SKM-1 treated with dmso at 0.1 percent for 144 hours (cell line): ENCODE data around the gene SPDYE6.
A peak's percentile ranks its signal among the peaks of the same experiment; 100 is the strongest.
"Not testable (repeated sequence)": the region's sequence is repeated elsewhere in the genome, so short reads cannot be mapped to it uniquely, and the experiment has no call there.

ENCODE experiments used
- DNase-seq: peaks from one replicate; lab custom pipeline; 2025; ENCODE audit not compliant: unreplicated experiment; lab: John Stamatoyannopoulos, UW

Gene SPDYE6

GRCh38 chr7:102364394-102364886 is 8.2 kb upstream of the SPDYE6 start:
- not testable (repeated sequence) for DNase-seq

DNA sequence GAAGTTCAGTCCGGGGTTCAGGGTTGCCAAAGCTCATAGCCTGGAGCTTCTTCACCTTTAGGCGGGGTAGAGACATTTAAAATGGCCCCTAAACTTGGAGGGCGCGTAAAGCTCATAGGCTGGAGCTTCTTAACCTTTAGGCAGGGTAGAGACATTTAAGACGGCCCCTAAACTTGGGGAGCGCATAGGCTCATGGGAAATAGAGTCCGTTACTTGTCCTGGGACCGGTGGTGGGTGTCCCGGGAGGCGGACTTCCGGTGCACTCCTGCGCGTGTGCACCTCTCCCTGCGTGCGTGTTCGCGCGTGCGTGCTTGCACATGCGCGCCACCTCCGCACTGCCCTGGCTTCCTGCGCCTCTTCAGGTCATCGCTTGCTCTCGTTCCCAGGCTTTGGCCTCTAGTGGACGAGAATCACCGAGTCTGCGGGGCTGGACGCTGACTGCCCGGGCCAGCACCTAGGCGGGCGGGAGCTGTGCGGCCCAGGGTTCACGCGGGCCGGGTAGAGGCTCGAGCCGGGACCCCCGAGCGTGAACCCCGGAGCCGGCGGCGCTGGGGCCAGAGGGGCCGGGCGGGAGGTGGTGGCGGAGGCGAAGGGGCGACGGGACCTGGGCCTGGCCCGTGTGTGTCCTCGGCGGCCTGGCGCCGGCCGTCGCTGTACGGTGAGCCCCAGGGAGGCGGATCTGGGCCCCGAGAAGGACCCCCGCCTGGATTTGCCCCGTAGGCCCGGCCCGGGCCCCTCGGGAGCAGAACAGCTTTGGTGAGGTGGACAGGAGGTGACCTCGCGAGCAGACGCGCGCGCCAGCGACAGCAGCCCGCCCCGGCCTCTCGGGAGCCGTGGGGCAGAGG is 7.5 kb upstream of the SPDYE6 start:
- peak; percentile 95 for DNase-seq

DNA sequence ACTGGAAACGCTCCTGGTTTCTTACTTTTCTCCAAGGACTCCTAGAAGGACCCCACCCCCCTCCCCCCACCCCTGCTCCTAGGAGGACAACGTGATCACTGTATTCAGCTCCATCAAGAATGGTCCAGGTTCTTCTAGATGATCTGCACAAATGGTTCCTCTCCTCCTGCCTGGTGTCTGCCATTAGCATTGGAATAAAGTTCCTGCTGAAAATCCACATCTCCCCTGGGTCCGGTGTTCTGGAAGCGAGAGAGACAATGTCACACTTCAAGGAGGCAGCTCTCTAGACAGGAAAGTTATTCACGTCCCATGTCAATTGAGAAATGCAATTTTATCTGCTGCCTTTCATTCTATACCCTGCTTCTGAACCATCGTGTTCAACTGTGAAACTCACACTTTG is 9.3 kb downstream of the SPDYE6 start:
- DNase-seq: not testable (repeated sequence)

GRCh38 chr7:102340599-102341368 is 15.5 kb downstream of the SPDYE6 start:
- DNase-seq: not testable (repeated sequence)

GRCh38 chr7:102337420-102337819 is 18.8 kb downstream of the SPDYE6 start:
- DNase-seq: not testable (repeated sequence)

DNA sequence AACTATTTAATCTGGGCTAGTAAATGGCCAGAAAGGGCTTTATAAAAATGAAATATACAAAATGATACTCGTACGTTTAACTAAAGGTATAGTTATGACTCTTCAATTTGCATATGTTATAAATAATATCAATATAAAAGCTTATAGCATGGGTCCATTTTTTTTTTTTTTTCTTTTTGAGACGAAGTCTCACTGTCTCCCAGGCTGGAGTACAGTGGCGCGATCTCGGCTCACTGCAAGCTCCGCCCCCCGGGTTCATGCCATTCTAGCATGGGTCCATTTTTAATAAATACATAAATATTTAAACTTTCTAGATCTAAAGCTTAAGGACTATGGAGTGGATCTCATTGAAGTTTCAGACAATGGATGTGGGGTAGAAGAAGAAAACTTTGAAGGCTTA is 19.2 kb downstream of the SPDYE6 start:
- not testable (repeated sequence) for DNase-seq

DNA sequence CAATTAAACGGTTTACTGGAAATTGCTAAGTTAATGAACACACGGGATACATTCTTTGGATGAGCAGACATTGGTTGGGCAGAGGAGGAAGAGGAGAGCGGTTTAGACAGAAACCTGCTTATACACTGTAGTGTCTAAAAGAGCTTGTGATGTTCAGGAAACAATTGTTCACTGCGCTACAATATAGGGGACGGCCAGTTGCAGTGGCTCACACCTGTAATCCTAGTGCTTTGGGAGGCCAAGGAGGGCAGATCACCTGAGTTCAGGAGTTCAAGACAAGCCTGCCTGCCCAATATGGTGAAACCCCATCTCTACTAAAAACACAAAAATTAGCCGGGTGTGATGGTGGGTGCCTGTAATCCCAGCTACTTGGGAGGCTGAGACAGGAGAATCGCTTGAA is 20.7 kb downstream of the SPDYE6 start:
- DNase-seq: not testable (repeated sequence)

DNA sequence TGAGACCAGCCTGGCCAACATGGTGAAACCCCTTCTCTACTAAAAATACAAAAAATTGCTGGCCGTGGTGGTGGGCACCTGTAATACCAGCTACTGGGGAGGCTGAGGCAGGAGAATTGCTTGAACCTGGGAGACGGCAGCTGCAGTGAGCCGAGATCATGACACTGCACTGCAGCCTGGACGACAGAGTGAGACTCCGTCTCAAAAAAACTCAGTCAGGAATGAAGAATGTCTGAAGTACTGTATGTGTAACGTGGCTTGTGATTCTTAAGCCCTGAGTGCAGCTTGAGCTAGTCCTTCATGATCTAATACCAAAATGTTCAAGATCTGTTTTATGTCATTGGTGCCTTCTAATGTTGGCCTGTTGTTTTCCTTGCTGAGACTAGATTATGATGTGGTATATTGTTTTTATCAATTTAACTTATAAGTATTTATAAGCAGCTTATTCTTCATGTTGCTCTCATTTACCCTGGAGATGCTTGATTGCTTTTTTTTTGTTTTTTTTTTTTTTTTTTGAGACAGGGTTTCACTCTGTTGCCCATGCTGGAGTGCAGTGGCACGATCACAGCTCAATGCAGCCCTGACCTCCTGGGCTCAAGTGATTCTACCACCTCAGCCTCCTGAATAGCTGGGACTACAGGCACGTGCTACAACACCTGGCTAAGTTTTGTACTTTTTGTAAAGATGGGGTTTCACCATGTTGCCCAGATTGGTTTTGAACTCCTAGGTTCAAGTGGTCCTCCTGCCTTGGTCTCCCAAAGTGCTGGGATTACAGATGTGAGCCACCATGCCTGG is 25.4 kb downstream of the SPDYE6 start:
- not testable (repeated sequence) for DNase-seq

DNA sequence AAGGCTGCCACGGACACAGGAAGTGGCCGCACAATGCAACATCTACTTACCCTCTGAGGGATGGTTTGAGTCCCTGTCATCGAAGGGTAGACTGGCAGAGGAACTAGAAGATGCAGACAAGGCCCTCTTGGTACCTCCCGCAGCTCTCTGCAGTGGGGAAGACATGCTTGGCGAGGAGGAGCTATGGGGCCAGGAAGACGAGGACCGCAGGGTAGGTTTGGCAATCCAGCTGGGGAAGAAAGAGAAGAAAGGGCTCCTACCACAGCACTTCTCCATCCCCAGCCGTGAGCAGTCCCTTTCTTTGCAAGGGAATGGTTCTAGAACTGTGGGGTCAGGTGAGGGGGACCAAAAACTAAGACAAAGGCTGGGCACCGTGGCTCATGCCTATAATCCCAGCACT is 26.9 kb downstream of the SPDYE6 start:
- peak; percentile 41 for DNase-seq

DNA sequence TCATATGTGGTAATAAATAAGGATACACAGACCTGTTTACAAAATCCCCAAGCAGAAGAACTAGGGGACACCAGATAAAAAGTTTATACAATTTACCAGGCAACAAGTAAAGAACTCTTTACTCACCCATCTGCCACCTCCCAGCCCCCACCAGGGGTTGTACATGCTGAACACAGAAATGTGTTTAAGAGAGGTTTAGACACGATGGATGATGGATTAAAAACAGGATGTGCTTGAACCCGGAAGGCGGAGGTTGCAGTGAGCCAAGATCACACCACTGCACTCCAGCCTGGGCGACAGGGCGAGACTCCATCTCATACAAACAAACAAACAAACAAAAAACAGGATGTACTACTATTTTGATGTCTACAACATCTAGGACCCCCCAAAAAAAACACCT is 27.4 kb downstream of the SPDYE6 start:
- DNase-seq: not testable (repeated sequence)

- DNase-seq: not testable (repeated sequence)
These were observed 29.1 kb downstream of the SPDYE6 start for GRCh38 chr7:102327183-102327582.

DNA sequence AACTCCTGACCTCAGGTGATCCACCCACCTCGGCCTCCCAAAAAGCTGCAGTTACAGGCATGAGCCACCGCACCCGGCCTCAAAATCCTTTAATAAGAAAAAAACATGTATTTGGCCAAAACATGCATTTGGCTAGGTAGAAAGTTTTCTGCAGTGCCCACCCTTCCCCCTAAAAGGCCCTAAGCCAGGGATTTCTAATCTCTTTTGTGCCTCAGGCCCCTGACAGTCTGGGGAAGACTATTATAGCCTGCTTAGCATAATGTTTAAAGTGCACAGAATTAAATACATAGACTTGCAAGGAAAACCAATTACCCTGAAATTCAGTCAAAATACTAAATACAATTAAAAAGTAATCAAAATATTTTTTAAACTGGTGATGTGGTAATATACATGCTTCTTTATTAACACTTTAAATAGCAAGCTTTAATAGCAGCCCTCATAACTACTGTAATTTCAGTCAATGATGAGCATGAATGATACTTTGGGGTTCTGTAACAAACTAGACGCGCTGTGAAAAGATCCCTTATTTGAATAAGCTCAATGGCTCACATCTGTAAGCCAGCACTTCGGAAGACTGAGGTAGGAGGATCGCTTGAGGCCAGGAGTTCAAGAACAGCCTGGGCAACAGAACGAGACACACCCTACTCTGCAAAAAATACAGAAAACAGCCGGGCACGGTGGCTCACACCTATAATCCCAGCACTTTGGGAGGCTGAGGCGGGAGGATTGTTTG is 29.9 kb downstream of the SPDYE6 start:
- no peak for DNase-seq

- not testable (repeated sequence) for DNase-seq
These were observed 31.1 kb downstream of the SPDYE6 start for GRCh38 chr7:102325106-102325505.

DNA sequence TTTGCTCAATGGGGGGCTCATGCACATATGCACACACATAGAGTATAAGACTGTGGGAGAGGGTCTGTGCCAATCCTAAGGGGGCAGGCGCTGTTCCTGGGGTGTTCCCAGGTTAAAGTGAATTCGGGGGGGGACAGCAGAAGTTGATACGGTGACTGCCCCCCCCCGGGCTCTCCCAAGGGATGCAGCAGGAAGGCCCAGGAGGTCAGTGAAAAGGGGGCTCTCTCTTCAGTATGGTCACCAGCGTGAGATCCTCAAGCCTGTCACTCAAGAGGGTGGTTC is 32.4 kb downstream of the SPDYE6 start:
- DNase-seq: no peak

GRCh38 chr7:102322202-102322715 is 34.0 kb downstream of the SPDYE6 start:
- no peak for DNase-seq

DNA sequence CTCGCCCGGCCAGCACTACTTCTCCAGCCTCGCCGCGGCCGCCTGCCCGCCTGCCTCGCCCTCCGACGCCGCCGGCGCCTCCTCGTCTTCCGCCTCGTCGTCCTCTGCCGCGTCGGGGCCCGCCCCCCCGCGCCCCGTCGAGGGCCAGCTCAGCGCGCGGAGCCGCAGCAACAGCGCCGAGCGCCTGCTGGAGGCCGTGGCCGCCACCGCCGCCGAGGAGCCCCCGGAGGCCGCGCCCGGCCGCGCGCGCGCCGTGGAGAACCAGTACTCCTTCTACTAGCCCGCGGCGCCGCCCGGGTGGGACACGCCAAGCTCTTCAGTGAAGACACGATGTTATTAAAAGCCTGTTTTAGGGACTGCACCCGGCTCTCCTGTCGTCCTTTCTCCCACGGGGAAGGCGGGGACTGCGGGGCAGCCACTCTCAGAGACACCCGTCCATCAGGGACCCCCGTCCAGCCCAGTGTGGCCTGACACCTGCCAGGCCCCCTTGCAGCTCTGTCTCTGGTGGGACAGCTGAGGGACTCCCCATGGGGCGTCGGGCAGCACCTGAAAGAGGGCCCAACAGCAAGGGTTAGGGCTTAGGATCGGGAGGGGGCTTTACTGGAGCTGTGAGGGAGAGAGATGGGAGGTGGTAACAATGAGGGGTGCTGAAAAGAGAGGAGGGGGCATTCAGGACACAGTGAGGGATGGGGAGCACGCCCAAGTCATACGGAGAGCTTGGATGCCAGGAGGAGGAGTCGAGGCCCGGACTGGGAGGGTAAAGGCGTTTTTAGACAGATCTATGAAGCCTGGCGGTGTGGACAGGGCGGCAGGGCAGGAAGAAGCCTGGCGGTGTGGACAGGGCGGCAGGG is 34.7 kb downstream of the SPDYE6 start:
- DNase-seq: no peak

DNA sequence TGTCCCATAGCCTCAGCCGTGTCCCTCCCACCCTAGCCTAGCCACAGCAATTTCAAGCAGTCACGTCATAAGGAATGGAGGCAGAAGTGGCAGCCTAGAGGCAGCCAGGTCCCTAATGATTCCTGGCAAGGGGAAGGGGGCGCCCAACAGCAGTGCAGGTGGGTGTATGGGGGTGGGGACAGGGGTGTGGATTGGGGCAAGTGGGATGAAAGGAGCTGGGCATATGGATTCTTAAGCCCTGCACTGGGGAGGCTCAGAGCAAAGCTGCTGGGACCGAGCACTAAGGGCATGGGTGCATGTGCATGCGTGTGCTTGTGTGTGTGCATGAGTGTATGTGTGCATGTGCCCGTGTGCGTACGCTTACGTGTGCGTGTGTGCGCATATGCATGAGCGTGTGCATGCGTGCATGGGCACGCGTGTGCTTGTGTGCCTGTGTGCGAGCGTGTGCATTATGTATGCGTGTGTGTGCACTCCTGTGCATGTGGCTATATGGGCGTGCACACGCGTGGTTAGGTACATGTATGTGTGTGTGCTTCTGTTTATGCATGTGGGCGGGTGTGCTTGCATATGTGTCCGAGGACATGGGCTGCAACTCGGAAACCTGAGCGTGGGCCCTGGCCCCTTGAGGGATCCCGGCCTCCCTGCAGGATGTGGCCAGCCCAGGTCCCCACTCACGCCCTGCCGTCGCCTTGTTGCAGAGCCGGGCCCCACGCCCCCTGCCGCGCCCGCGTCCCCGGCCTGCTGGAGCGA is 35.5 kb downstream of the SPDYE6 start:
- DNase-seq: no peak

GRCh38 chr7:102320181-102320580 is 36.1 kb downstream of the SPDYE6 start:
- no peak for DNase-seq

DNA sequence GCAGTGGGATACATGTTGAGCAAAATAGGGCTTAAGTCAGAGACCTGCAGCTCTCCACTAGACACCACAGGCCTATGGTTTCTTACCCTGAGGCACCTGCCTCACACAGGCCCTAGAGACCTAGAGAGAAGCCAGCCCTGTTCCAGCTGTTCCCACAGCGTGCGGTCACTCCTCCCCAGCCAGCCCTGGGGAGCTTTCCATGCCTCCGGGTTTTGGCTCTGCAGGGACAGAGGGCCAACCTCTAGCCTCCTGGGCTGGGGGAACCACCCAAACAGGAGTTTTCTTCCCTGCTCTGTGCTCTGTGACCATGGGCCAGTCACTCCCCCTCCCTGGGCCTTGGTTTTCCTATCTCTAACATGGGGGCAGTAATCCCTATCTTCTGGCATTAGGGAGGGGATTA is 36.6 kb downstream of the SPDYE6 start:
- DNase-seq: no peak
